ENCODE results near the gene TMEM143.

- TF ChIP-seq, protein P1, sequence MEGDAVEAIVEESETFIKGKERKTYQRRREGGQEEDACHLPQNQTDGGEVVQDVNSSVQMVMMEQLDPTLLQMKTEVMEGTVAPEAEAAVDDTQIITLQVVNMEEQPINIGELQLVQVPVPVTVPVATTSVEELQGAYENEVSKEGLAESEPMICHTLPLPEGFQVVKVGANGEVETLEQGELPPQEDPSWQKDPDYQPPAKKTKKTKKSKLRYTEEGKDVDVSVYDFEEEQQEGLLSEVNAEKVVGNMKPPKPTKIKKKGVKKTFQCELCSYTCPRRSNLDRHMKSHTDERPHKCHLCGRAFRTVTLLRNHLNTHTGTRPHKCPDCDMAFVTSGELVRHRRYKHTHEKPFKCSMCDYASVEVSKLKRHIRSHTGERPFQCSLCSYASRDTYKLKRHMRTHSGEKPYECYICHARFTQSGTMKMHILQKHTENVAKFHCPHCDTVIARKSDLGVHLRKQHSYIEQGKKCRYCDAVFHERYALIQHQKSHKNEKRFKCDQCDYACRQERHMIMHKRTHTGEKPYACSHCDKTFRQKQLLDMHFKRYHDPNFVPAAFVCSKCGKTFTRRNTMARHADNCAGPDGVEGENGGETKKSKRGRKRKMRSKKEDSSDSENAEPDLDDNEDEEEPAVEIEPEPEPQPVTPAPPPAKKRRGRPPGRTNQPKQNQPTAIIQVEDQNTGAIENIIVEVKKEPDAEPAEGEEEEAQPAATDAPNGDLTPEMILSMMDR (IDR thresholded peaks at IDR 0.05; ENCODE audit: low read depth, low read length): no peak
- TF ChIP-seq EZH2phosphoT487 (IDR thresholded peaks at IDR 0.05; ENCODE audit: low read depth): no peak
Observed at GRCh38 chr19:48353677-48354076, 10.1 kb downstream of the TMEM143 start.

Measured in OCI-LY3 (cell line).